ENCODE results near the gene PRR29.

DNA sequence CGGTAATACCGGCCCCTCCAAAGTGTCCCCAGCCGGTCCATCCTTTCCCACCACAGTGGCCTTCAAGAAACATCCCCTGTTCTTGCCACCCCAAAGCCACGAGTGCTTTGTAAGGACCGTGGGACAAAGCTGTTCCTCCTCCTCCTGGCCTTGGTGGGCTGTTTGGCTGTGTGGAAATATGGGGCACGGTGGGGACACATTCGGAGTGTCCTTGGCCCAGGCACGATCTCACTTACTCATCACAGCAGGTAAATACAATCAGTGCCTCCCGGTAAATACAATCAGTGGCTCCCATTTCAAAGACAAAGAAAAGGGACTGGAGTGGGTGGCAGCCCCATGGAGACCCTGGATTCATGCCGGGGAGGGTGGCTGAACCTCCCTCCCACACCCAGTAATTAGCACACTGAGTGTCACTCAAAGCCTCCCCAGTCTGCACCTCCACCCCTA lies 35.8 kb upstream of the PRR29 start:
- TF ChIP-seq, protein P1, sequence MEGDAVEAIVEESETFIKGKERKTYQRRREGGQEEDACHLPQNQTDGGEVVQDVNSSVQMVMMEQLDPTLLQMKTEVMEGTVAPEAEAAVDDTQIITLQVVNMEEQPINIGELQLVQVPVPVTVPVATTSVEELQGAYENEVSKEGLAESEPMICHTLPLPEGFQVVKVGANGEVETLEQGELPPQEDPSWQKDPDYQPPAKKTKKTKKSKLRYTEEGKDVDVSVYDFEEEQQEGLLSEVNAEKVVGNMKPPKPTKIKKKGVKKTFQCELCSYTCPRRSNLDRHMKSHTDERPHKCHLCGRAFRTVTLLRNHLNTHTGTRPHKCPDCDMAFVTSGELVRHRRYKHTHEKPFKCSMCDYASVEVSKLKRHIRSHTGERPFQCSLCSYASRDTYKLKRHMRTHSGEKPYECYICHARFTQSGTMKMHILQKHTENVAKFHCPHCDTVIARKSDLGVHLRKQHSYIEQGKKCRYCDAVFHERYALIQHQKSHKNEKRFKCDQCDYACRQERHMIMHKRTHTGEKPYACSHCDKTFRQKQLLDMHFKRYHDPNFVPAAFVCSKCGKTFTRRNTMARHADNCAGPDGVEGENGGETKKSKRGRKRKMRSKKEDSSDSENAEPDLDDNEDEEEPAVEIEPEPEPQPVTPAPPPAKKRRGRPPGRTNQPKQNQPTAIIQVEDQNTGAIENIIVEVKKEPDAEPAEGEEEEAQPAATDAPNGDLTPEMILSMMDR (IDR thresholded peaks at IDR 0.05), result no peak
- no peak for TF ChIP-seq POLR2A (IDR thresholded peaks at IDR 0.05)

Data from adrenal gland (tissue), 5 donors.